B cell (primary cell): ENCODE data around the gene HMOX1.

ENCODE experiments used
- EZH2 ChIP-seq: IDR thresholded peaks from 2 replicates; pipeline ENCODE4 v1.6.1; 2012; ENCODE audit warnings: borderline replicate concordance, low read depth, mild to moderate bottlenecking, moderate library complexity, low read length; ENCODE audit not compliant: insufficient read depth, poor library complexity, severe bottlenecking
- TF ChIP-seq, protein P1 (sequence below): fragments of 200-600 bp; IDR thresholded peaks from one replicate; pipeline ENCODE4 v1.8.0; 2022; ENCODE audit warnings: antibody characterized with exemption, mild to moderate bottlenecking

DNA sequence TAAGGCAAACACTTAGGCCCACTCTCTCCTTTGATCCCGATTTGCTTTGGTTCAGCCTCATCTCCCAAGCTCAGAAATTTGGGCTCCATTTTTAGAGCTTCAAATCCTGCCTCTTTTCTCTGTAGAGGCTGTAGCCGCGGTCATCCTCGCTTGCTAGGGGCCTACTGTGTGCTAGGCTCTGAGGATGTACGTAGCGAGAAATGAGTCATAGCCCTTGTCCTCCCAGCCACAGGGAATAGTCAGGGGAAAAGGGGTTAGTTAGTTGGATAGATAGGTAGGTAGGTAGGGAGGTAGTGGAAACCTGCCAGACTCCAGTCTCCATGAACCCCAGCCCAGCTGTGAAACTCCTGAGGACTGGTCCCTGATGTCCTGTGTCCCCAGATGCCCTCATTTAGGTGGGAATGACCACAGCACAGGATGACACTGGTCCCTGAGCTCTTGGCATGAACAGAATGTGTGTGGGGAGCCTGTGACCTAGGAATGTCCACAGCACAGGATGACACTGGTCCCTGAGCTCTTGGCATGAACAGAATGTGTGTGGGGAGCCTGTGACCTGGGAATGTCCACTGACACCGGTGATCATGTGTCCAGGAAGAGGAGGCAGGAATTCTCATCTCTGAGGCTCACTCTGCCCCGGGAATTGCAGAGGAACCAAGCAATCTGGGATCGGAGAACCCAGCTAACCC is 21.4 kb upstream of the HMOX1 start:
- TF ChIP-seq, protein P1, sequence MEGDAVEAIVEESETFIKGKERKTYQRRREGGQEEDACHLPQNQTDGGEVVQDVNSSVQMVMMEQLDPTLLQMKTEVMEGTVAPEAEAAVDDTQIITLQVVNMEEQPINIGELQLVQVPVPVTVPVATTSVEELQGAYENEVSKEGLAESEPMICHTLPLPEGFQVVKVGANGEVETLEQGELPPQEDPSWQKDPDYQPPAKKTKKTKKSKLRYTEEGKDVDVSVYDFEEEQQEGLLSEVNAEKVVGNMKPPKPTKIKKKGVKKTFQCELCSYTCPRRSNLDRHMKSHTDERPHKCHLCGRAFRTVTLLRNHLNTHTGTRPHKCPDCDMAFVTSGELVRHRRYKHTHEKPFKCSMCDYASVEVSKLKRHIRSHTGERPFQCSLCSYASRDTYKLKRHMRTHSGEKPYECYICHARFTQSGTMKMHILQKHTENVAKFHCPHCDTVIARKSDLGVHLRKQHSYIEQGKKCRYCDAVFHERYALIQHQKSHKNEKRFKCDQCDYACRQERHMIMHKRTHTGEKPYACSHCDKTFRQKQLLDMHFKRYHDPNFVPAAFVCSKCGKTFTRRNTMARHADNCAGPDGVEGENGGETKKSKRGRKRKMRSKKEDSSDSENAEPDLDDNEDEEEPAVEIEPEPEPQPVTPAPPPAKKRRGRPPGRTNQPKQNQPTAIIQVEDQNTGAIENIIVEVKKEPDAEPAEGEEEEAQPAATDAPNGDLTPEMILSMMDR, result no peak
- TF ChIP-seq EZH2, result no peak
